Memory B cell (primary cell): ENCODE measurements around the gene TRAK1.

ENCODE experiments used
- ATAC-seq: fragments of 150-1000 bp; cut with Tn5 transposase; 2 replicates; pipeline ENCODE4 v1.10.0; 2021; ENCODE audit warnings: low read depth, mild to moderate bottlenecking, moderate library complexity
- DNase-seq, 2 donors: peaks; one replicate each; pipeline ENCODE4 v3.0.0; 2022; ENCODE audit warnings: low spot score in 2 of 2
- H3K27ac Mint-ChIP-seq: one replicate; pipeline ENCODE4 v1.8.0; 2022; ENCODE audit warnings: mild to moderate bottlenecking, moderate library complexity, mixed read lengths
- H3K27me3 Mint-ChIP-seq: one replicate; pipeline ENCODE4 v1.8.0; 2022; ENCODE audit warnings: mixed read lengths
- H3K36me3 Mint-ChIP-seq: one replicate; pipeline ENCODE4 v1.8.0; 2022; ENCODE audit warnings: mild to moderate bottlenecking, mixed read lengths
- H3K4me1 Mint-ChIP-seq: one replicate; pipeline ENCODE4 v1.8.0; 2022; ENCODE audit warnings: mixed read lengths
- H3K4me3 Mint-ChIP-seq: one replicate; pipeline ENCODE4 v1.8.0; 2022; ENCODE audit warnings: mild to moderate bottlenecking, moderate library complexity, mixed read lengths
- H3K9me3 Mint-ChIP-seq: one replicate; pipeline ENCODE4 v1.8.0; 2022; ENCODE audit warnings: mixed read lengths

Gene TRAK1

GRCh38 chr3:42226470-42227425, 135.6 kb downstream of the TRAK1 start:
- H3K4me1 Mint-ChIP-seq = peaks cover 6% of the 10 kb centered on the region
- DNase-seq = no peak
- no peaks in the 10 kb centered on the region for H3K27me3 Mint-ChIP-seq
- H3K27ac Mint-ChIP-seq = peak overlapping the region; percentile 60
- H3K4me3 Mint-ChIP-seq = no peak overlapping the region
- peak; percentile 70 for ATAC-seq
- peaks cover 39% of the 10 kb centered on the region for H3K36me3 Mint-ChIP-seq
- peaks cover 3% of the 10 kb centered on the region for H3K9me3 Mint-ChIP-seq

GRCh38 chr3:42228796-42229195, 137.6 kb downstream of the TRAK1 start:
- DNase-seq (no peak), ATAC-seq (no peak)
- Mint-ChIP-seq H3K27me3 (no peaks in the 10 kb centered on the region), H3K4me1 (peaks cover 6% of the 10 kb centered on the region), H3K4me3 (no peak overlapping the region), H3K9me3 (peaks cover 3% of the 10 kb centered on the region), H3K36me3 (peaks cover 21% of the 10 kb centered on the region), H3K27ac (no peak overlapping the region)

DNA sequence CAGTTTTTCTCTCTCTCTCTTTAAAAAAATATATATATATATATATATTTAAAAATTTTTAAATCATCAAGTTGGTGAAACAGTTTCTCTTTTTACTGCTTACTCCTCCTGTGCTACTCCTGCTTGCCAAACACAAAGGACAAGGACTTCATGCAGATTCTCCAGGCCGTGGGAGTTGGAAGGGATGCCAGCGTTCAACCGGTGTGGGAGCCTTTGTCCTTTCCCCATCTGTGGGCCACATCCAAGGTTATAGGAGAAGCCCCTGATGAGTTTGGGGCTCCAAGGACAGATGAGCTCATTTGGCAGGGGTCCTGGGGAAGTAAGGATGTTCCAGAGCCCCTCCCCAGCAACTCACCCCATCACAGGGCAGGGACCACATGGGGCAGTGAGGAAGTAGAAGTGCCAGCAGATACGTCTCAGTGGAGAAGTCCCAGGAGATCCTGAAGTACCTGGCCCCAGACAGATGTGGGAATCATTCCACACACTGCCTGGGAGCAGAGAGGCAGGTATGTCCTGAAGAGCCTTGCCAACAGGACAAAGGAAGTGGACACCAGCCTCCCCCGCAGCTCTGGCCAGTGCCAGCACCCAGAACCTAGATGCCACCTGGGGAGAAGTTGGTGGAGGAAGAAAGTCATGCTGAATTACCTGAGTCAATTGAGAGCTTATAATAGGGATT, 138.2 kb downstream of the TRAK1 start:
- Mint-ChIP-seq H3K27ac (no peak overlapping the region), H3K9me3 (peaks cover 3% of the 10 kb centered on the region), H3K4me1 (peaks cover 6% of the 10 kb centered on the region), H3K4me3 (no peak overlapping the region), H3K36me3 (peaks cover 16% of the 10 kb centered on the region), H3K27me3 (peaks cover 5% of the 10 kb centered on the region)
- no peak for ATAC-seq
- DNase-seq = no peak

- no peak overlapping the region for H3K27ac Mint-ChIP-seq
- peaks cover 3% of the 10 kb centered on the region for H3K9me3 Mint-ChIP-seq
- H3K27me3 Mint-ChIP-seq = peaks cover 10% of the 10 kb centered on the region
- ATAC-seq (no peak), DNase-seq (no peak)
- peaks cover 6% of the 10 kb centered on the region for H3K4me1 Mint-ChIP-seq
- H3K4me3 Mint-ChIP-seq = no peak overlapping the region
- peaks cover 14% of the 10 kb centered on the region for H3K36me3 Mint-ChIP-seq
These were observed 139.0 kb downstream of the TRAK1 start for GRCh38 chr3:42229942-42230688.

- Mint-ChIP-seq H3K4me3 (no peak overlapping the region), H3K4me1 (peaks cover 6% of the 10 kb centered on the region), H3K36me3 (peaks cover 9% of the 10 kb centered on the region), H3K27me3 (peaks cover 12% of the 10 kb centered on the region), H3K9me3 (peaks cover 3% of the 10 kb centered on the region), H3K27ac (no peak overlapping the region)
- no peak for DNase-seq
- ATAC-seq = no peak
These were observed 139.7 kb downstream of the TRAK1 start for GRCh38 chr3:42230860-42231259.

- peaks cover 8% of the 10 kb centered on the region for H3K36me3 Mint-ChIP-seq
- no peak overlapping the region for H3K27ac Mint-ChIP-seq
- no peak for ATAC-seq
- peaks cover 6% of the 10 kb centered on the region for H3K9me3 Mint-ChIP-seq
- H3K4me1 Mint-ChIP-seq = no peaks in the 10 kb centered on the region
- peaks cover 23% of the 10 kb centered on the region for H3K27me3 Mint-ChIP-seq
- no peak for DNase-seq
- no peak overlapping the region for H3K4me3 Mint-ChIP-seq
These were observed 144.4 kb downstream of the TRAK1 start for GRCh38 chr3:42235532-42235931.

- no peak for DNase-seq
- H3K27ac Mint-ChIP-seq = no peak overlapping the region
- H3K4me3 Mint-ChIP-seq = no peak overlapping the region
- no peak for ATAC-seq
- peaks cover 23% of the 10 kb centered on the region for H3K27me3 Mint-ChIP-seq
- no peaks in the 10 kb centered on the region for H3K4me1 Mint-ChIP-seq
- peaks cover 6% of the 10 kb centered on the region for H3K9me3 Mint-ChIP-seq
- H3K36me3 Mint-ChIP-seq = peaks cover 8% of the 10 kb centered on the region
These were observed 145.5 kb downstream of the TRAK1 start for GRCh38 chr3:42236611-42237010.

DNA sequence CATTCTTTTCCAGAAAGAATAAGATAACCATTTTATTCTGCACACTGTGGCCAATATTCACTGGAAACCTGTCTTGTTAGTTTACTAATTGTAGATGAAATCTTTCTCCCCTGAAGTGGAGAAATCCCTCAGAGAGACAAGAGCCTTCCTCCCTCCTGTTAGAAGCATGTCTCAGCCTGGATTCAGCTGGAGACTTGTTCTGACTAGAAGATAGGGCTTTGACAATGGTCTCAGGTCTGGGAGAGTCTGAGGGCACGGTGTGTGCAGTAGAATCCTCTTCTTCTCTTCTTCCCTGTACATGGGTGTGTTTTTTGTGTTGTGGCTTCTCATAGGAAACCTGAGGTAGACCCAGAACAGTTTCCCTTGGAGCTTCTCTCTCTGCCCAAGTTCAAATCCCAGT, 154.9 kb downstream of the TRAK1 start:
- Mint-ChIP-seq H3K36me3 (no peaks in the 10 kb centered on the region), H3K9me3 (no peaks in the 10 kb centered on the region), H3K4me3 (no peak overlapping the region), H3K27ac (no peak overlapping the region), H3K4me1 (no peaks in the 10 kb centered on the region), H3K27me3 (peaks cover 10% of the 10 kb centered on the region)
- ATAC-seq (no peak), DNase-seq (no peak)

DNA sequence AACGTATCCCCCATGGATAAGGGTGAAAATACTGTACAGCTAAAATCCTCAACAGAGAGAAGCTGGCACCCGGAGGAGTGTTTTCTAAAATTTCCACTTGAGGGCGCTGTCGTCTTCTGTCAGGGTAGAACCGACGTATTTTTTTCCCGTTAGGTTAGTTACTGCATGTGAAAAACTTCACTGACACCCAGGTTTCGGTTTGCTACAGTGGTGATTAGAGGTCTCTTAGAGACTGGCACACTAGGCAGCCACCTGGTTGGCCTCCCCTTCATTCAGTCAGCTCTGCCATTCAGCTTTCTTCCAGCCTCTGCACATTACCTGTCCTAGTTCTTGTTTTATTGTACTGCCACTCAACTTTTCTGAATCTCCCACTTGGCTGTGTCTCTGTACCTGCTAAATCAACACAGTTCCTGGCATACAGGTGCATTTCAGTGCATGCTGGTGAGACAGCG, 156.4 kb downstream of the TRAK1 start:
- Mint-ChIP-seq H3K27ac (no peak overlapping the region), H3K4me1 (no peaks in the 10 kb centered on the region), H3K27me3 (peaks cover 10% of the 10 kb centered on the region), H3K4me3 (no peak overlapping the region), H3K36me3 (no peaks in the 10 kb centered on the region), H3K9me3 (no peaks in the 10 kb centered on the region)
- peak; percentile 67 for ATAC-seq
- peak; percentile 57 to 58 for DNase-seq

GRCh38 chr3:42250761-42251160, 159.6 kb downstream of the TRAK1 start:
- Mint-ChIP-seq H3K27me3 (peaks cover 8% of the 10 kb centered on the region), H3K9me3 (no peaks in the 10 kb centered on the region), H3K36me3 (no peaks in the 10 kb centered on the region), H3K4me3 (no peak overlapping the region), H3K27ac (no peak overlapping the region), H3K4me1 (no peaks in the 10 kb centered on the region)
- ATAC-seq (no peak), DNase-seq (no peak)

DNA sequence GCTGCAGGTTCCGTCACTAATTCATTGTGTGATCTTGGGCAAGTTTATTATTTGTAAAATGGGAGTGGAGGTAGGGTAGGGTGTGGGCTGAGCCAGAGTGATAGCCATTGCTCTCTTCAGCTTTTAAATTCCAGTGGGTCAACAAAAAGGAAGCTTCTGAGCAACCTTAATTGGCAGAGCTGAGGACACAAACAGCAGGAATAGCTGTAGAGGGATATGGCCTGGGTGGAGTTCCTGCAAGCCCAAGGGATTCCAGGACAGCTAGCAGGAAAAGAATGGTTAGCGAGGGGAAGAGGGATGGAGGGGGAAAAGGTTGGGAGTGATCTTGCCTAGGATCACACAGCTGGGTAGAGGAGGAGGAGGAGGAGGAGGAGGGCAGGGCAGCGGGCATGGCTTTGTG, 163.4 kb downstream of the TRAK1 start:
- Mint-ChIP-seq H3K36me3 (no peaks in the 10 kb centered on the region), H3K27ac (no peak overlapping the region), H3K27me3 (peaks cover 13% of the 10 kb centered on the region), H3K4me1 (no peaks in the 10 kb centered on the region), H3K9me3 (no peaks in the 10 kb centered on the region), H3K4me3 (no peak overlapping the region)
- ATAC-seq (no peak), DNase-seq (no peak)

DNA sequence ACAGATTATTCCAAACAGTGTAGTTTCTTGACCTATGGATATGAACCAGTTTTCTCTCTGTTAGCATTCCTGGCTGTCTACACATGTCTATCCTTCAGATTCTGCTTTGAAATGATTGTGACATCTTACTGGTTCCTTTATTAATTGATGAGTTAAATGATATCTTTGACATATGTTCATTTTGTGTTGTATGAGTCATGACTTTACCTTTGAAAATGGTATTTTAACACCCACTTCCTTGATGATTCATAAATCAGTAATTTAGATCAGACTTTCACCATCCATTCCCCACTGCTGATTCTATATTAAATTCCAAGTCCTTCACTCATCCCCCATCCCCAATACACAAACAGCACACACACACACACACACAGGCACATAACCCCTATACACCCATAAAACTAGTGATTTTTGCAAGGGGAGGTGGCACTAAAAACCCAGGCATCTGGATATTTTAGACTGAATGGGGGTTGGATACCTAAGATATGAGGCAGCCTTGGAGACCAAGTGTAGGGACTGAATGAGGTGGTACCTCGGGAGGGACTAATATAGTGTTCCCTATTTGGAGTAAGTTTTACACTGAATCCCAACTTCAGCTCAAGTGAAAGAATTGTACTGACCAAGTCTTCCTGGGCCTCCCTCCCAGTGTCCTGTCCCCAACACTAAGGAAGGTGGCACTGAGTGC, 165.1 kb downstream of the TRAK1 start:
- no peaks in the 10 kb centered on the region for H3K9me3 Mint-ChIP-seq
- no peak overlapping the region for H3K27ac Mint-ChIP-seq
- H3K27me3 Mint-ChIP-seq = peaks cover 17% of the 10 kb centered on the region
- no peaks in the 10 kb centered on the region for H3K36me3 Mint-ChIP-seq
- H3K4me1 Mint-ChIP-seq = no peaks in the 10 kb centered on the region
- no peak for DNase-seq
- no peak overlapping the region for H3K4me3 Mint-ChIP-seq
- ATAC-seq = no peak

DNA sequence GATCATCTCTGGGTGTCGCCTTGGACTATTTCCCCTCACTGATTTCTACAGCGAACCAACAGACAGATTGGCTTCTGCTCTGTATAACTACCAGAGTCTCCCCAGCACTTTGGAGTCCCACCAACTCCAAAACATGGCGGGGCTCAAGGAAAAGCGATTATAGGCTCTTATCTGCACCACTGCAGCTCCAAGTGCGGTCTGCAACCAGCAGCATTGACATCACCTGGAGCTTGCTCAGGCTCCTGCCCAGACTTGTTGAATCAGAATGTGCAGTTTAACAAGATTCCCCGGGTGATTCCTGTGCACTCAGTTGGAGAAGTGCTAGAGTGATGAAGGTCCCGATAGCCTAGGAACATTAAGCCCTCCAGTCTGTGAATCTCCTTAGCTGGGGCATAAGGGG, 165.8 kb downstream of the TRAK1 start:
- Mint-ChIP-seq H3K4me1 (no peaks in the 10 kb centered on the region), H3K4me3 (no peak overlapping the region), H3K36me3 (no peaks in the 10 kb centered on the region), H3K27me3 (peaks cover 18% of the 10 kb centered on the region), H3K27ac (no peak overlapping the region), H3K9me3 (no peaks in the 10 kb centered on the region)
- no peak for DNase-seq
- ATAC-seq = no peak
